HG03565 (cell line): ENCODE data around the gene GRIN2C.

ENCODE experiments used
- ATAC-seq: cut with Tn5 transposase; IDR thresholded peaks from one replicate; pipeline ENCODE4 v1.9.1; 2021; ENCODE audit warnings: mild to moderate bottlenecking, moderate library complexity; ENCODE audit not compliant: unreplicated experiment

The GRIN2C gene

DNA sequence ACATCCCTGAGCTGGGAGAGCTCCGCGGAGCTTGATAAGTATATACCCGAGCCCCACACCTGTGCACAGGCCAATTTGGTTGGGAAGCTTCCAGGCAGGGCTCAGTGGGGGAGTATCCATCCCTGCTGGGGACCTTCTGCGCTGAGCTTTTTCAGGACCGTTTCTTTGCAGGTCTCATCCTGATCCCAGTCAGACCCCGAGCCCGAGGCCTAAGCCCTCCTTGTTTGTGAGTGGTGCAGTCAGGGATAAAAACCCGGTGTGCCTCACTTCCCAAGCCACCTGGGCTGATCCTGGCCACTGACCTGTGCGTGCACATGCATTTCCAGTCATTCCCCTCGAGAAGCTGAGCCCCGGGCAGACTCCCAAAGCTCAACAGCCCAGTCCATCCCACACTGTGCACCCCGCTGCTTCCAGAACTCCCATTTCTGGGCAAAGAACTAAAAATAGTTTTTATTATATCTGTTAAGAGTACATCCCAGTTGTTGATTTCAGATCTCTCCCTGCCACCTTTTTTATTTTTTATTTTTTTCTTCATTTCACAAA lies 56.2 kb downstream of the GRIN2C start:
- ATAC-seq: no peak

DNA sequence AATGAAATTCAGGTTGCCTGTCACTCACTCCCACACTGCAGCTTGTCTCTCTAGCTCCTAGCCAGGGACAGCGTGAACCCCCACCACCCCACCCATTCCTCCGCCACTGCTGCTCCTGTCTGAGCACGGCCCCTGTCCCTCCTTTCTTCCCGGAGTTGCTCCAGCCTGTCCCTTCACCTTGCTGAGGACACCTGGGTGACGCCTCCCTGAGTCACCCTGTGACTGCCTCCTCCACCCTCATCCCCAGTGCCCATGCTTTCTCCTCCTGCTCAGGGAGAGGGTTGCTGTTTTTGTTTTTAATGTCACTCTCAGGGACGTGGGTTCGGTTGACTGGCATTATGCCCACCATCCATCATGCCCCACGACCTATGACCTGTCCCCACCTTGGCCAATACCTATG lies 57.8 kb downstream of the GRIN2C start:
- ATAC-seq: no peak

DNA sequence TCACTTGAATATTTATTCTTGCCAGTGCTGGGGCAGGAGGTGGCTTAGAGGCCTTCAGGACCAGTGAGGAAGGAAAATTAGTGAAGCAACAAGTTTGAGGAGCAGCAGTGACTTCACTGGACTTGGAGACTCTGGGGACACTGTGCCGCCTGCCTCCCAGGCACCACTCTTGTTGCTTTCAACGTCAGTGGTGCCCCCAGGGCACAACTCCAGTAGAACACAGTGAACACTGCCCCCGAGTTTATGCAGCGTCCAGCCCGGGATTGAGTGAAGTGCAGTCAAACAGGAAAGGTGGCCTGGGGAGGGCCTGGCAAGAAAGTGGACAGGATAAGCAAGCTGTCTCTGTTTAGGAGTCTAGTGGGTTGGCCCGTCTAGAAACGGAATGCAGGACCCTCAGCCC lies 59.2 kb downstream of the GRIN2C start:
- ATAC-seq: no peak

DNA sequence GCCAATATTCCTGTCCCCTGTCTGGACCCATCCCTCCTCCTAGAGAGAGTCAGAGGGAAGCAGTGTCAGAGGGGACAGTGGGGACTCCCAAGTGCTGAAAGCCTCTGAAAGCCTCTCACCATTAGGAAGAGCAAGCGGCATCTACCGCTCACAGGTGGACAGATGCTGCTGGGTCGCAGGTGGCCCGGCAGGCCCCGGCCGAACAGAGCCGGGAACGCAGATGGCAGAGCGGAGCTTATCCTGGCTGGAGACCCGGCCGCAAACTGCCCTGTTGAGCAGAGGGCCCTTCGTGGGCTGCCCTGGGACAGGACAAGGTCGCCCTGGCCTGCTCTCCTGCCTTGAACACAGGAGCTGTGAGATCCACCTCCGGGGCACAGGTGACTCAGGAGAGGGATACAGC lies 60.6 kb downstream of the GRIN2C start:
- no peak for ATAC-seq

DNA sequence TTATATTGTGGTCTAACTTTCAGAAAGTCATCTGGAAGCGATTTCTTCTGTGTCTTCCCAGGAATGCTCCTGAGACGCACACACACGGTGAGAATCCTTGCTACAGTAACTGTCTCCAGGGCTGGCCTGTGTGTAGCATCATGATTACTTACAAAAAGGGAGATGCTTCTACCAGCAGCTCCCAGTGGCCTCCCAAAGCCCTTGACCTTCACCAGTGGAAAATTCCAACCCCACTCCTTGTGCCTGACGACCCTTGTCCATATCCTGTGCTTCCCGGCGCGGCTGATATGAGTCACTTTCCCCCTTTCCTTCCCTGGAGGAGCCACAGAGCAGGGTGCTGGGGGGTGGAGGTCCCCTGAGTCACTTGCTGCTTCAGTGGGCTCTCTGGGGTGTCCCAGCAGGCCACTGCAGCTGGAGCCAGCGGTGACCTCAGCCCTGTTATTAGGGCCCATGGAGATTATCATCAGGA lies 61.4 kb downstream of the GRIN2C start:
- no peak for ATAC-seq

DNA sequence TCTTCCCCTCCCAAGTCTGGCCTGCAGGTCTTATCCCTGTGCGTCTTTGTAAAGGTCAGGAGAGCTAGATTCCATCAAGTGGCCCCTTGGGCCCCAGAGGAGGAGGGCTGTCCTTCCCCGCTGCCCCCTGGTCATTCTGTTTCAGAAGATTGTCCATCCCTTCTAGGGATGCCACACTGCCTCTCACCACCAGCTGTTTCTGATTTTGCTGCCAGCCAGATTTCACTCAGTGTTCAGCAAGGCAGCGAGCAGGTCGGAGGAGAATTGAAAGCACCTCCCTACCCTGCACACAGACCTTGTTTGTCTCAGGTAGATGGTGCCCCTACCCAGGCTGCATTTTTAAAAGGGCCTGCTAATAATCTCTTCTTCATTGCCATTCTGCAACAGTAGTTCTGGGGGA lies 61.9 kb downstream of the GRIN2C start:
- ATAC-seq: no peak

DNA sequence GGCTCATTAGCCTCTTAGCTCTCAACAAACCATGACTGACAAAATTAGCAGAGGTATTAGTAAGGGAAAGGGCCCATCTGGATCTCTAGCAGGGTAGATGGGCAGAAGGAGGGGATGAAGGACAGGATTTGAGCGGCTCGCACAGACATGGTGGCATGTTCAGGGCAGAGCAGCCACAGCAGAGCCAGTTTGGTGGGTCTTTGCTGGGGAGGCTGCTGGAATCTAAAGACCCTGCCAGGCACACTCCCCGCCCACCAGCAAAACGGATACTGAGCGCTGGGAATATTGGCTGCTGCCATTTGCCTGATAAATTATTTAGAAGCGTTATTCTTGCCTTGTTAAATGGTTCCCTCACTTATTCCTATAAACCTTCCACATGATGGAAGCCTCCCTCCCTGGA lies 62.8 kb downstream of the GRIN2C start:
- ATAC-seq: no peak

DNA sequence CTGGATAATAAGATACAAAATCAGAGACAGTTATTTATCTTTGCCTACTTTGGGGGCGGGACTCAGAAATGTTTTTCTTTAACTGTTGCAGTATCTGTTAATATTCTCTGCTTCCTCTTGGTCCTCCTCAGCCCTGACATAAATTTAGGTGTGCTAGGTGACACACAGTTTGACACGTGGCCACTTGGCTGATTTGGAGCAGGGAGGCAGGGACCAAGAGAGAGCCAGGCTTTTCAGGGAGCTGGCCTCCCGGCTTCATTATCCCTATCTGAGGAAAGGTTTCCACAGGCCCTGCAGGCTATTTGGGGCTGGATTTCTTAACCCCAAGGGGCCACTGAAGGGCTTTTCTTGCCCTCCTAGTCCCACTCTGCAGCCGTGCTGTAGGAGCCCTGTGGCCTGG lies 63.5 kb downstream of the GRIN2C start:
- ATAC-seq: no peak

DNA sequence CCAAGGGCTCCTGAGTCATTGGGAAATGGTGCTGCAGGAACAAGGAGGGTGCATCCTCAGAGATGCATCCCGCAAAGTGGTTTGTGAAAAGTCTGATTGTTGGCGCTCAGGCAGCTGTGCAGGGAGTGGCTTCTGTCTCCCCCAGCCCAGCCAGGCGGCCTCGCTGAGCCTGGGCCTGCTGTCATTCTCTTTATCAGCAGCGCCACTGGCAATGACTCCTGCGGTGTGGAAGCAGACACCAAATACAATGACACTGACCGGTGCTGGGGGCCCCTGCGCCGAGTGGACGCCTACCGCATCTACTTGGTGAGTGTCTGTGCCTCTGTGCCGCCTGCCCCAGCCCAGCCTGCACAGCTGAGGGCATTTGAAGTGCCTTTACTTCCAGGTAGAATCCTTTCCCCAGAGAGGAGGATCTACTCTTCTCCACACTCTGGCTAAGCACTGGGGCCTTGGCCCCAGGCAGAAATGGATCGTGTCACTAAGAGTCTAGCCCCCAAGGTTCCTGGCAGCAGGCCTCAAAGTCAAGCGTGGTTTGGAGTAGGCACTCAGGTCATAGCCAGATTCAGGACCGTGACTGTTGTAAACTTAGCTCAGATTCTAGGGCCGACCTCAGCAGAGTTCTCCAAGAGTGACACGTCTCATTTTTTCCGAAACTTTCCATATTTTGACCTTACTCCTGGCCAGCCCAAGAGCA lies 64.2 kb downstream of the GRIN2C start:
- no peak for ATAC-seq

DNA sequence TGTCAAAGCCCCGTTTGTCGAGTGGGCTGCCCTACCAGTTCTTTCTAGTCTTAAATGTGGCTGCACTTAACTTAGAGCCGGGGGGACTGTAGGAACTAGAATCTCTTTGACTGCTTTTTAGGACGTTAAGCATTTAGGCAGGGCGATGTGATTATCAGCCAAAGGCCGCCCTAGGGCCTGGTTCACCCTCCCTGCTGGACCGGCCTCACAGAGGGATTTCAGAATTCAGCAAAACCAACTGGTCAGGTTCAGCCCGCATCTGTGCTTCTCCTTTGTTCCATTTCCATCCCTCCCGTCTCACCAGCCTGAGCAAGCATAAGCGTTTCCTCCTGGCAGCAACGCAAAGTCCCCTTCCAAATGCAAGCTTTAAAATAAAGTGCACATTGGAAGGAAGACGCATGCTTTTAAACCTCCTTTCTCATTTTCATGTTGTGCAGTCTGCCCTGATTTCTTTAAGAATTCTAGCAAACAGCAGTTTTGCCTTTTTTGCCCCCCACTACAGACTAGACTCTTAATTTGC lies 67.0 kb downstream of the GRIN2C start:
- ATAC-seq: no peak
